ENCODE data around the gene FBXO8. TPM values are rescaled to one million over a fixed set of nuclear protein-coding genes. Genes with fewer than 3 reads are reported as not detected.
A peak's percentile ranks its signal among the peaks of the same experiment; 100 is the strongest.

FBXO8 gene, protein sequence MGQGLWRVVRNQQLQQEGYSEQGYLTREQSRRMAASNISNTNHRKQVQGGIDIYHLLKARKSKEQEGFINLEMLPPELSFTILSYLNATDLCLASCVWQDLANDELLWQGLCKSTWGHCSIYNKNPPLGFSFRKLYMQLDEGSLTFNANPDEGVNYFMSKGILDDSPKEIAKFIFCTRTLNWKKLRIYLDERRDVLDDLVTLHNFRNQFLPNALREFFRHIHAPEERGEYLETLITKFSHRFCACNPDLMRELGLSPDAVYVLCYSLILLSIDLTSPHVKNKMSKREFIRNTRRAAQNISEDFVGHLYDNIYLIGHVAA
- 10 to 100 TPM; 29.2 to 49.0 (median 35.2) TPM for total RNA-seq

- intact Hi-C loops (cut with DNase I; ENCODE audit: low total_unique reads) = no loop called here
- DNase-seq (ENCODE audit: low spot score in 2 of 2) = peak; percentile 44 to 64
- no peaks in the 10 kb centered on the region for H3K4me1 ChIP-seq
- peak within 1 kb of the TSS; percentile 96 to 99 for H3K27ac ChIP-seq
- TF ChIP-seq, protein P1, sequence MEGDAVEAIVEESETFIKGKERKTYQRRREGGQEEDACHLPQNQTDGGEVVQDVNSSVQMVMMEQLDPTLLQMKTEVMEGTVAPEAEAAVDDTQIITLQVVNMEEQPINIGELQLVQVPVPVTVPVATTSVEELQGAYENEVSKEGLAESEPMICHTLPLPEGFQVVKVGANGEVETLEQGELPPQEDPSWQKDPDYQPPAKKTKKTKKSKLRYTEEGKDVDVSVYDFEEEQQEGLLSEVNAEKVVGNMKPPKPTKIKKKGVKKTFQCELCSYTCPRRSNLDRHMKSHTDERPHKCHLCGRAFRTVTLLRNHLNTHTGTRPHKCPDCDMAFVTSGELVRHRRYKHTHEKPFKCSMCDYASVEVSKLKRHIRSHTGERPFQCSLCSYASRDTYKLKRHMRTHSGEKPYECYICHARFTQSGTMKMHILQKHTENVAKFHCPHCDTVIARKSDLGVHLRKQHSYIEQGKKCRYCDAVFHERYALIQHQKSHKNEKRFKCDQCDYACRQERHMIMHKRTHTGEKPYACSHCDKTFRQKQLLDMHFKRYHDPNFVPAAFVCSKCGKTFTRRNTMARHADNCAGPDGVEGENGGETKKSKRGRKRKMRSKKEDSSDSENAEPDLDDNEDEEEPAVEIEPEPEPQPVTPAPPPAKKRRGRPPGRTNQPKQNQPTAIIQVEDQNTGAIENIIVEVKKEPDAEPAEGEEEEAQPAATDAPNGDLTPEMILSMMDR (IDR thresholded peaks at IDR 0.05) = no peak
- TF ChIP-seq POLR2AphosphoS5 (IDR thresholded peaks at IDR 0.05) (peak; percentile 49 to 66 (median 64)), POLR2A (IDR thresholded peaks at IDR 0.05) (no peak)
- no peaks in the 10 kb centered on the region for H3K27me3 ChIP-seq
- H3K36me3 ChIP-seq = no peaks in the 10 kb centered on the region
- no peaks in the 10 kb centered on the region for H3K9me3 ChIP-seq
- H3K4me3 ChIP-seq = peak within 1 kb of the TSS; percentile 74 to 85 (median 79)
Measured at GRCh38 chr4:174283507-174284471, at the start of gene FBXO8, which contains the start of gene CEP44. Gene FBXO8 (minus strand): TSS chr4:174283667. CDS start chr4:174263092, 20,575 bp downstream. Gene CEP44 (plus strand): TSS chr4:174283911. CDS start chr4:174299122, 15,211 bp downstream.

DNA sequence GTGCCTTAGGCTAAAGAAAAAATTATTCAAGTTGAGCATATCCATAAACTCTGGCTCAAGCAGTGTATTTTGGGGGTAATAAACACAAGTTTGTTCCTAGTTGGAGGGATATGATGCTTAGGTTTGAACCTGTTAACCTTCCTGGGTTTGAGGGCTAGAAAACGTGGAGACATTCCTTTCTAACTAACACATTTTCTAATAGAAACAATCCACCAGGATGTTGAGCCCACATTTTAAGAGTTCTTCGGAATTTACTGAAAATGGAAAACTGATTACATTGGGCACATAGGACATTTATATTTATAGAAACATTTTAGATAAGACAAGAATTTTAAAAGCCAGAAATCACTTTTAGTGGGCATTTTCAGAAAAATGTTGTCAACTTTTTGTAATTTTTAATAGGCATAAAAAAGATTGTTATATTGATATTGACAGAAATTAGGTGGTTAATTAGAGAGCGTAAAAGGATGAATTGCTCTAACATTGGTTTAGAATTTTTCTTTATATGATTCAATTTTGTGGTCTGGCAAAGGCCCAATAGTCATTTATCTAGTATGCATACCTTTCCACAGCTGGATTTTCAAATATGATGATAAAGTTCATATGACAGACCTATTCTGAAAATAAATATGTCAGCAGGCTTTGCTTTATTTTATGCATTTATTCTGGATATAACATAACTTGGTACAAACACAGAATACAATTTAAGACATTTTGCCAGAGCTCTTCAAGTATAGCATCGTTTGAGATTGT, 49.5 kb upstream of the FBXO8 start:
- intact Hi-C loops (cut with DNase I; ENCODE audit: low total_unique reads) = no loop called here
- Histone ChIP-seq H3K36me3 (no peaks in the 10 kb centered on the region), H3K9me3 (no peaks in the 10 kb centered on the region), H3K27ac (no peak overlapping the region), H3K4me1 (no peaks in the 10 kb centered on the region), H3K4me3 (no peak overlapping the region), H3K27me3 (no peaks in the 10 kb centered on the region)
- TF ChIP-seq, protein P1 (IDR thresholded peaks at IDR 0.05) = no peak
- TF ChIP-seq POLR2AphosphoS5 (IDR thresholded peaks at IDR 0.05) (no peak), POLR2A (IDR thresholded peaks at IDR 0.05) (no peak)
- no peak for DNase-seq (ENCODE audit: low spot score in 2 of 2)

DNA sequence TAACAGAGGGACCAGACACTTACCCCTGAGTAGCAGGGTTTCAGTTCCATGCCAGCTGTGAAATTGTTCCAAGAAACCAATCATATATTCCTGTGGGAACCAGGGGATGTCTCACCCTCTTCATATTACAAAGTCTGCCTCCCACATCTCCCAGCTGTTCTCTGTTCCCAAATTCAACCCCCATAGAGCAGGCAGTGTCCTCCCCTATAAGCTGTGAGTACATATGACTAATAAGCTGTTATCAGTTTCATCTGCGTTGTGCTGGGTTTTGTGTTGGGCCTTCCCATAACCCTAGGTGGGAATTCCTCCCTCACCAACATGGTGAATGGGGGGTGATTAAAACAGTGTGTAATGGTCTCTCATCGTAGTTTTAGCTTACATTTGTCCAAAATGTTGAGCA, 41.3 kb upstream of the FBXO8 start:
- Histone ChIP-seq H3K4me3 (no peak overlapping the region), H3K27ac (no peak overlapping the region), H3K36me3 (no peaks in the 10 kb centered on the region), H3K9me3 (no peaks in the 10 kb centered on the region), H3K27me3 (no peaks in the 10 kb centered on the region), H3K4me1 (no peaks in the 10 kb centered on the region)
- intact Hi-C loops (cut with DNase I; ENCODE audit: low total_unique reads) = no loop called here
- no peak for DNase-seq (ENCODE audit: low spot score in 2 of 2)
- TF ChIP-seq POLR2AphosphoS5 (IDR thresholded peaks at IDR 0.05) (no peak), POLR2A (IDR thresholded peaks at IDR 0.05) (no peak)
- TF ChIP-seq, protein P1 (IDR thresholded peaks at IDR 0.05) = no peak

GRCh38 chr4:174324236-174324635, 40.8 kb upstream of the FBXO8 start:
- DNase-seq (ENCODE audit: low spot score in 2 of 2) = no peak
- TF ChIP-seq POLR2A (IDR thresholded peaks at IDR 0.05) (no peak), POLR2AphosphoS5 (IDR thresholded peaks at IDR 0.05) (no peak)
- TF ChIP-seq, protein P1 (IDR thresholded peaks at IDR 0.05) = no peak
- Histone ChIP-seq H3K27ac (no peak overlapping the region), H3K36me3 (no peaks in the 10 kb centered on the region), H3K9me3 (no peaks in the 10 kb centered on the region), H3K4me3 (no peak overlapping the region), H3K4me1 (no peaks in the 10 kb centered on the region), H3K27me3 (no peaks in the 10 kb centered on the region)
- intact Hi-C loops (cut with DNase I; ENCODE audit: low total_unique reads) = no loop called here

All from breast epithelium (tissue), 4 donors.